Raji (cell line): ENCODE data around the gene PITRM1.

Experiments used
- POLR2A ChIP-seq: IDR thresholded peaks from 2 replicates; pipeline ENCODE4 v1.6.1; 2011; ENCODE audit warnings: low read depth, low read length, control low read depth; ENCODE audit not compliant: insufficient read depth

The PITRM1 gene

GRCh38 chr10:3203972-3204371 lies 31.4 kb upstream of the PITRM1 start:
- TF ChIP-seq POLR2A = no peak

- no peak for TF ChIP-seq POLR2A
Observed at GRCh38 chr10:3203016-3203811, 30.6 kb upstream of the PITRM1 start.

DNA sequence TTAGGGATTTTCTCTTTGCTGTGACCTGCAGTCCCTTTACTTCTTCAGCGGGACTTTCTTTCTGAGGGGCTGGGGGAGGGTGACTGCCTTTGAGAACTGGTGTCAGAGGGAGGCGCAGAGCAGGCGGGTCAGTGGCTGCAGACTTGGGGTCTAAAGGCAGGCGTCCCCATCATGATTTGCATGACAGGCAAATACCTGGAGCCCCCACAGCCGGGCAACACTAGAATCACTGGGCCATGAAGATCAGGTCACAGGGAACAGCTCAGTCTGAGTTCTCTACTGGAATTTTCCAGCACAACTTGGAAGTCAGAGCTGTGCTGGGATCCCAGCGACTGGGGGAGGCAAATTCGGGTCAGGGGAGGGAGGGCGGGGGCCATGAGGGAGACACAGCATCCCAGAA lies 29.2 kb upstream of the PITRM1 start:
- TF ChIP-seq POLR2A = no peak

GRCh38 chr10:3199488-3199887 lies 26.9 kb upstream of the PITRM1 start:
- no peak for TF ChIP-seq POLR2A

DNA sequence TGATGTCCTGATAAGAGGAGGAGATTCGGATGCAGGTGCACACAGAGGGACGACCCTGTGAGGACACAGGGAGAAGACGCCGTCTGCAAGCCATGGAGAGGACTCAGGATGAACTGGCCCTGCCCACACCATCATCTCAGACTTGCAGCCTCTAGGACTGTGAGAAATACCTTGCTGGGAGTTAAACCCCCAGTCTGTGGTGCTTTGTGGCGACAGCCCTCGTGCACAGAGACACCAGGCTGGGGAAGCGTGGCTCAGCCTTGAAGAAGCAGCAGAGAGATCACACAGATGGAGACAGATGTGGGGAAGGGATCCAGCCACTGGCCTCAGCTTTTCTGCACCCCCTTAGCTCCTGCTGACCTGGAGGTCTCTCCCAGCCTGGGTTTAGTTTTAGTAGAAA lies 26.3 kb upstream of the PITRM1 start:
- TF ChIP-seq POLR2A = no peak

DNA sequence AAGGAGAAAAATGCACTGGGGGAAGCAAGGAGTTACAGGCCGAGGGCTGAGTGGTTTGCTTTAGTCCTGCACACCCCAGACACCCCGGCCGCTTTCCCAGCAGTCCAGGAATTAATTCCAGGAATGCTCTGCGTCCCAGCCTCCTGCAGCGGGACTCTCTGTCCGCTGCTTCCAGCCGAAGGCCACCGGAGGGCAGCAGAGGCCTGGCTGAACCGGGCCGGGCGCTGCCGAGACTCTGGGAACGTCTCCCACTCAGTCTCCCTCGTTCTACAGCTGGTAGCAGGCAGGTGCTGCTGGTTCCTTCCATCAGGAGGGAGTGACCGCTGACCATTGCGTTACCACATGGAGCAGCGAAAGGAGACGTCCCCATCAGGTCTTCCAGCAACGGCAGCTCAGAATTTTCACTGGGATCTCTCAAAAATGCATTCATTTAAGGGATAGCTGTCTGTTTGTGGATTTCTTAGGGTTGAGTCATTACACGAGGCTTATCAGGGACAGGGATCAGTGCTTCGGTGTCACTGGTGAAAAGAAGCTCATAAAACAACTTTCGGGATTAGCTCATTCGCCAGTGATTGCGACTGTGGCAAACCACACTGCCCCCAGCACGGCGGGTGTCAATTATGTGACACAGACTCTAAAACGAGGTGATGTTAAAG lies 24.9 kb upstream of the PITRM1 start:
- no peak for TF ChIP-seq POLR2A

DNA sequence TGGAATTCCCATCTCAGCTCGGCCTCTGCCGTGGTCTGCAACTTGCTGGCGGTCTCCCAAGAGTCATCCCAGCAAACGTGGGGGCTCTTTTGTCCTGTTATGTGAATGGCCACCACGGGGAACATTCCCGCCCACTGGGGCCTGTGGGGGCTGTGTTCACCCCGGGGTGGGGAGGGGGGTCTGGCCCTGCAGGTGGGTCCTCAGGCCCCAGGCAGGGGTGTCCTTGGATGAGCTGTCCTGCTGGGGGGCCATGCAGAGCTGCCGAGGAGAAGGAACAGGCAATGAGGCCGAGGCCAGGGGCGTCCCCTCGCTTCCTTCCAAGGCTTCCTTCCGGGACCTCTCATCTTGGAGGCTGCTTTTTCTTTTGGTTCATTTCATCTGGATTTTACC lies 24.4 kb upstream of the PITRM1 start:
- no peak for TF ChIP-seq POLR2A

DNA sequence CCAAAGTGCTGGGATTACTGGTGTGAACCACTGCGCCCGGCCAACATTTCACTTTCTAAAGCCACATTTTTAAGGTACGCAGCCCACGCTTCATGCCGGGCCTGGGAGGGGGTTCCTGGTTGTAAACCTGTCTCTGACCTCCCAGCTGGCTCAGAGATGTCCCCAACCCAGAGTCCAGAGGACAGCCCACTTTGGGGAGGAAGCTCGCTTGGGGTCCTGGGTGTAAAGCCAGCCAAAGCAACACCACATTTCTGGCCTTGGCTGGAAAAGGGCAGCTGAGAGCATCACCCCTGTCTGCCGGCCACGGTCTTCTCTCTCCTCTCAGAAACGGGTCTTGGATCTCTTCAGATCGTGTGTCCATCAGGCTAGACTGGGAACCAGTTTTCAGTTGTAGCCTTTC lies 23.9 kb upstream of the PITRM1 start:
- no peak for TF ChIP-seq POLR2A

DNA sequence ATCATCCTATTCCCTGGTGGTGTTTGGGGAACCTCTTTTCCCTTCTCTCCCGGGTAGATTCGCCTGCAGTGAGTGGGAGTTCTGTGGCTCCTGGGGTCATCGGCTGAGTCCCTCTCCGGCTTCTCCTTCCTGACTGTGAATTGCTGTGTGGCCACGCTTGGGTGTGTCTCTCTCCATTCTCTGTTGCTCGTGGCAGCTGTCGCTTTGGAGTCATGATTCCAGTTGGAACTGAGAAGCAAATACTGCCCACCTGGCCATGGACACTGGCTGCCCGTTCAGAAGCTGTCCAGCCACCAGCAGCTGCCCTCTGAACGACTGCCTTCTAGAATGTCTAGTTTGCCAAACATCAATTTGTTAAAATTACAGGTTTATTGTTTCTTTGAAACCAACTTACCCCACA lies 23.1 kb upstream of the PITRM1 start:
- no peak for TF ChIP-seq POLR2A

DNA sequence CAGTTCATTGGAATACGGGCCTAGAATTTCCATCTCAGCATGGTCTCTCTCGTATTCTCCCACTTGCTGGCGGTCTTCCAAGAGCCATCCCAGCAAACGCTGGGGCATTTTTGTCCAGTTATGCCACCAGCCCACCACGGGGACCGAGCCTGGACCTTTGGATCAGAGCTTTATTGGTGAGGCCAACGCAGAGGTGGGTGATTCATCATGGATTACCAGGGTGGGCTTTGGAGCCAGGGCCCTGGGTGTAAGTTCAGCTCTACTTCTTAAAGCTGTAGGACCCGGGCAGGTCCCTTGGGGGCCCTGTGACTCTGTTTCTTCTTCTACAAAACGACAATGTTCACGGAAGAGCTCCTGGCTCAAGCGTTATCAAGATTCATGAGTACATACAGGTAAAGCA lies 22.7 kb upstream of the PITRM1 start:
- no peak for TF ChIP-seq POLR2A

- TF ChIP-seq POLR2A = no peak
Observed at GRCh38 chr10:3194871-3195270, 22.3 kb upstream of the PITRM1 start.

GRCh38 chr10:3193751-3194150 lies 21.2 kb upstream of the PITRM1 start:
- no peak for TF ChIP-seq POLR2A

- TF ChIP-seq POLR2A = no peak
Observed at GRCh38 chr10:3192856-3193635, 20.5 kb upstream of the PITRM1 start.

DNA sequence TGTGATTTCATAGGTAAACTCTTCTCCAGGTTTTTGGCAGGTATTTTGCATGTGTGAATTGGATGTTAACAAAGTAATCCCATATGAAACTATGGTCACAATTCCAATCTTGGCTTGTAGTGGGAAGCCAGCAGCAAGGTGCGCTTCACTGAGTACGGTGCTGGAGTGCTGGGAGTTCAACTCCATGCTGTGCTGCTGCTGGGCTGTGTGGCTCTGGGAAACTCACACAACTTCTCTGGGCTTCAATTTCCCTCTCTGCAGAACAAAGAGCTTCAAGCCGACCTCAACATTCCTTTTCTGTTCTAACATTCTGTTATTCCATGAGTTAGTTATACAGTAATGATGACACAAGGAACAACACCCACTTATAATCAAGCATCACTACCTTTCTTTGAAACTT lies 18.2 kb upstream of the PITRM1 start:
- TF ChIP-seq POLR2A = no peak

- no peak for TF ChIP-seq POLR2A
Observed at GRCh38 chr10:3186368-3186767, 13.8 kb upstream of the PITRM1 start.

GRCh38 chr10:3185386-3185785 lies 12.8 kb upstream of the PITRM1 start:
- no peak for TF ChIP-seq POLR2A
